HL-60/S4 treated with phorbol 12-myristate 13-acetate at 8.2 ng/mL for 4 days and 3 days (cell line): ENCODE results near the gene TBRG4.

Experiments
- in situ Hi-C: fragments of 300-500 bp; cut with MboI; formaldehyde crosslinking; loops from 2 replicates; pipeline ENCODE4 v1.15.0; 2022; ENCODE audit warnings: low sequenced_read_pairs

TBRG4 gene

GRCh38 chr7:45099891-45100760 lies 11.4 kb downstream of the TBRG4 start:
- in situ Hi-C loops = no loop called here

GRCh38 chr7:45098983-45099839 lies 12.3 kb downstream of the TBRG4 start:
- in situ Hi-C loops = no loop called here

GRCh38 chr7:45092931-45093235 lies 18.6 kb downstream of the TBRG4 start:
- in situ Hi-C loops = no loop called here

- in situ Hi-C loops = no loop called here
These were observed 19.2 kb downstream of the TBRG4 start for GRCh38 chr7:45092100-45092930.

- in situ Hi-C loops = no loop called here
These were observed 22.1 kb downstream of the TBRG4 start for GRCh38 chr7:45089341-45089891.

- in situ Hi-C loops = no loop called here
These were observed 22.6 kb downstream of the TBRG4 start, which contains the start of gene NACAD for GRCh38 chr7:45088821-45089340. Gene NACAD, minus strand, starts transcription at chr7:45088969. Its CDS starts 75 bp downstream, at chr7:45088894.

- in situ Hi-C loops = no loop called here
These were observed 23.3 kb downstream of the TBRG4 start for GRCh38 chr7:45088146-45088701.

GRCh38 chr7:45087301-45088145 lies 24.0 kb downstream of the TBRG4 start:
- in situ Hi-C loops = no loop called here

- in situ Hi-C loops = no loop called here
These were observed 25.0 kb downstream of the TBRG4 start for GRCh38 chr7:45086331-45087065.

GRCh38 chr7:45085619-45086200 lies 25.8 kb downstream of the TBRG4 start:
- in situ Hi-C loops = no loop called here

GRCh38 chr7:45084901-45085618 lies 26.4 kb downstream of the TBRG4 start:
- in situ Hi-C loops = no loop called here

- in situ Hi-C loops = no loop called here
These were observed 27.2 kb downstream of the TBRG4 start for GRCh38 chr7:45084336-45084735.

- in situ Hi-C loops = no loop called here
These were observed 28.6 kb downstream of the TBRG4 start for GRCh38 chr7:45082831-45083331.

GRCh38 chr7:45082031-45082830 lies 29.3 kb downstream of the TBRG4 start:
- in situ Hi-C loops = no loop called here

GRCh38 chr7:45081670-45081974 lies 29.9 kb downstream of the TBRG4 start:
- in situ Hi-C loops = no loop called here

GRCh38 chr7:45080958-45081669 lies 30.4 kb downstream of the TBRG4 start:
- in situ Hi-C loops = no loop called here
